GM18508 (cell line): ENCODE results near the gene HOXD10.

Experiments
- ATAC-seq: cut with Tn5 transposase; IDR thresholded peaks from one replicate; pipeline ENCODE4 v1.9.1; 2021; ENCODE audit warnings: moderate number of reproducible peaks; ENCODE audit not compliant: insufficient read depth, unreplicated experiment

The HOXD10 gene

GRCh38 chr2:176094349-176094748 lies 22.2 kb upstream of the HOXD10 start:
- no peak for ATAC-seq

- ATAC-seq: no peak
Measured at GRCh38 chr2:176095421-176095820, 21.2 kb upstream of the HOXD10 start.

DNA sequence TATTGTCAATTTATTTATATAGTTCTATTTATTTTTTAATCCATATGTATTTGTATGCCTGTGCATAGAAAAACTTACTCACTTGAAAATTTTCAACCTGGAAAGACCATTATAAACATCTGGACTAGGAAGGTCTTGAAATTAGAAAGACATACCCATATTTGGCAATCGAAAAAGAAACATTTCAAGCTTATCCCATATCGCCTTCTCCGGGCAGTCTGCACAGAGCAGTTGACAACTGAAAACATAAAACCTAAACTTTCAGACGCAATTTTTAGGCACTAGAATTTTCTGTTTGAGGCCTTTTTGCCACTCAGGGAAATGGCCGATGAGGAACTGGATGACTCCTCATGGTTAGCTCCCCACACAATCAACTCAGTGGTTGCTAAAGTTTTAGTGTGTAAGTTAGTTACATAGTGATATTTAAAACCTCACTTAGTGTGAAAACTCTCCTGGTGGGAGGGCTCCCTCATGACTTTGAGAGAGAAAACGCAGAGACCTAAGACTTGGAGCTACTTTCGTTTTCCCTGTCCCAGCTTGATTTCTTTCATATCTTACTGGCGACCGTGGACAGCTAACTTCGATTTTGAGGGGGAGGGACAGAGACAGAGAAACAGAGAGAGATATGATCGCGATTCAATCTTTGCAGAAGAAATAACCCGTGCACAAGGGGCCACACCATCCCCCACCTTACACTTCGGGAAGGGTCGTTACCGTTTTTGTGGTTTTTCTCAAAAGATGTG lies 20.2 kb upstream of the HOXD10 start:
- no peak for ATAC-seq

- ATAC-seq: peak; percentile 65
Measured at GRCh38 chr2:176096986-176097819, 19.4 kb upstream of the HOXD10 start.

DNA sequence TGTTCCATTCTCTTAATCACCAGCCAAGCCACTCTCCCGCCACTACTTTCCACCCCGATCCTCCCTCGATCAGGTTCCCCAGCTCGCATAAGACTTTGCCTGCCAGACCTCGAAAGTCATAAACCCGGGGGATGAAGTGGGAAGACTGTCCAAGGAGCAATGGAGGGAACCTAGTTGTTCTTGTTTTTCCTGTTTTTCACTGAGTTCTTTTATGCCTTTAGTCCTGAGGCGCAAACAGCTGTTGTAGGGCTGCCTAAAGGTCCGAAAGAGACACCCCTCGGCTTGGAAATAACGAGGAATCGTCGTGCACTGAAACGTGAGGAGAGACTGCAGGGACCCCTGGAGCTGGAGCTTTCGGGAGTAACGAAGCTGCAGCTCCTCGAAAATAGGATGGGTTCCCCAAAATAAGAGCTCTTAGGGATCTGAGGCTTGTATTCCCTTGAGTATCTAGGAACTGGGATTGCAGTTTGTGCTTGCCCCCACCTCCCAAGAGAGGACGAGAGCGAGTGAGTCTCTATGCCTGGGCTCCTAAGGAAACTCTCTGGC lies 18.7 kb upstream of the HOXD10 start:
- no peak for ATAC-seq

DNA sequence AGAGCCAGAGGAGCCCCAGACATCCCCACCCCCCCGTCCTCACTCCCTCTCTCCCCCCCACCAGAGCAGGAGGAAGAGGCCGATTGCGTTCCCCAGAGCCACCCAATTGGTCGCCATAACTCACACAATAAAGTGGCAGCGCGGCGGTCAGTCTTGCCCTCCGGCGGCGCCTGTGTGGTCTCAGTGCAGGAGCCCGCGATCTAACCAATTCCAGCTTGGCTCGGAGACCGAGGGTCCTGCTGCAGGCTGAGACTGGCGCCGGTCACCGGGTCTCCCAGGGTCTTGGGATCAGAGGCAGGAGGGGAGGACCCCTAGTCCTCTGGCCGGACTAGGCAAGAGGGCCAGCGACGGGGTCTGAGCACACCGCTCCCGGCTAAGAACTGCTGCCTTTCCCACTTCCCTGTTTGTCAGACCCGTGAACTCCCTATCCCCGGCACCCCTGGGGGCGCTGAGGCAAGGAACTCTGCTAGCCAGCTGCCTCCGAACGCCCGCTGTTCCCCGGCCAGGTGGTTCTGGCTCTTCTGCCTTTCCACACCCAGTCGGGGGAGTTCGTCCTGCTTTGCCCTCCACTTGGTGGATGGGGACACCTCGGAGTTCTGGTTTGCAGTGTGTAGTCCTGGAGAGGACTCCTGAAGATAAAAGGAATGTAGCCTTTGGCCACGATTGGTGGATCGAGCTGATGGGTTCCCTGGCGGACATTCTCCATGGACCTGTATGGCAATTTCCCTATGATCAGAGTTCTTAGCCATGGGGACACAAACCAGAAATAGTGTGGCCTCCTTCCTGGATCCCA lies 18.0 kb upstream of the HOXD10 start:
- ATAC-seq: no peak

- ATAC-seq: no peak
Measured at GRCh38 chr2:176099159-176099727, 17.3 kb upstream of the HOXD10 start.

DNA sequence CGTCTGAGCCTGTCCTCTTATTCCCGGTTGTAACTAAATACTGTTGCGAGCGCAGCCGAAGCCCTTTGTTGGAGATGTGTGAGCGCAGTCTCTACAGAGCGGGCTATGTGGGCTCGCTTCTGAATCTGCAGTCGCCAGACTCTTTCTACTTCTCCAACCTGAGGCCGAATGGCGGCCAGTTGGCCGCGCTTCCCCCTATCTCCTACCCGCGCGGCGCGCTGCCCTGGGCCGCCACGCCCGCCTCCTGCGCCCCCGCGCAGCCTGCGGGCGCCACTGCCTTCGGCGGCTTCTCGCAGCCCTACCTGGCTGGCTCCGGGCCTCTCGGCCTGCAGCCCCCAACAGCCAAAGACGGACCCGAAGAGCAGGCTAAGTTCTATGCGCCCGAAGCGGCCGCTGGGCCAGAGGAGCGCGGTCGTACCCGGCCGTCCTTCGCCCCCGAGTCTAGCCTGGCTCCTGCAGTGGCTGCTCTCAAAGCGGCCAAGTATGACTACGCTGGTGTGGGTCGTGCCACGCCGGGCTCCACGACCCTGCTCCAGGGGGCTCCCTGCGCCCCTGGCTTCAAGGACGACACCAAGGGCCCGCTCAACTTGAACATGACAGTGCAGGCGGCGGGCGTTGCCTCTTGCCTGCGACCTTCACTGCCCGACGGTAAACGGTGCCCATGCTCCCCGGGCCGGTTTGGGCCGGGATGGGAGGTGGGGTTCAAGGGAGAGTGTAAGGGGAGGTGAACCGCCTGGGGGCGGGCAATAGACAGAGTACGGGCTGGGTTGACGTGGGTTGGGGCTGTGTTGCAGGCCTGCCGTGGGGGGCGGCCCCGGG lies 16.6 kb upstream of the HOXD10 start, which contains the start of gene HOXD12:
HOXD12 (plus strand) TSS at position 68 of the 819 bp plus-strand sequence; CDS start at position 75, 7 bp downstream.
- no peak for ATAC-seq

DNA sequence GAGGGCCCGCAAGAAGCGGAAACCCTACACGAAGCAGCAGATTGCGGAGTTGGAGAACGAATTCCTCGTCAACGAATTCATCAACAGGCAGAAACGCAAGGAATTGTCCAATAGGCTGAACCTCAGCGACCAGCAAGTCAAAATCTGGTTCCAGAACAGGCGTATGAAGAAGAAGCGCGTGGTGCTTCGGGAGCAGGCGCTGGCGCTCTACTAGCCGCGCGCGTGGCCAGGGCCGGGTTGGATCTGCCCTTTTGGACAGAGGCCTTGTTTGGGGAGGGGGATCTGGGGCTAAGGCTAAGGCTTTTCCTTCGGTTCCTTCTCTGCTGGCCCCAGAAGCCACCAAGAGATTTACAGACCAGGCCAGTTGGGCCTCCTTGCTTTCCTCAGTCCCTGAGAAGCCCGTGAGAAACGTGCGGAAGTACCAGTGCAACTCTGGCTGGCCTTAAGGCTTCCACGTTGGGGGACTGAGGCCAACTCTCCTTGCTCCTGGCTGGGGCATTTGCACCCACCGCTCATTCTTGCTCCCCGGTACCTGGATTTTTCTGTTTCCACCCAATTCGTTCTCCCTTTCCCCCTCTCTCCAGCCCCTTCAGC lies 15.9 kb upstream of the HOXD10 start:
- no peak for ATAC-seq

DNA sequence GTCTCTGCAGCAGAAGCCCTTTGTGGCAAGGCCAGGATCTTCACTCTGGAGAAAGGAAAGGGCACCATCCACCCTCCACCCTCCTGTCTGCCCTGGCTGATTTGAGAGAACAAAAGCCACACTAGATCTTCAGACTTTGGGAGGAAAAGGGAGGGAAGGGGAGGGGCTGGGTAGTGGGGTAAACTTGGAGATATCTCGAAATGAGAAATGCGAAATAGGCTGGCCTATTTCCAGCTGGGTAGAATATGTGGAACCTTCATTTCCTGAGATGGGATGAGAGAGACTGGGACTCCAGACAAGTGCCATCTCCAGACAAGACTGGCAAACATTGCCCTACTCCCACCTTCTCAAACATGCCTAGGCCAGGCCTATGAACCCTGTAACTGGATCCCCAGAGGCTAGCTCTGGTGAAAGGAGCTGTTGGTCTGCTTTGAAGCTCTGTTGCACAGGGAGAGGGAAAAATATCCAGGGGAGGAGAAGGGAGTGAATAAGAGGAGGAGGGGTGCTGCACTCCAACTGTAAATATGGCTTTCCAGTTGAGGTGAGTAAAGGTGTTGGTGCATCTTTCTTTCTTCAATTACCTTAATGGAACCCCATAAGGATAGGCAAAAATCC lies 15.3 kb upstream of the HOXD10 start:
- no peak for ATAC-seq

- no peak for ATAC-seq
Measured at GRCh38 chr2:176101842-176102241, 14.7 kb upstream of the HOXD10 start.

DNA sequence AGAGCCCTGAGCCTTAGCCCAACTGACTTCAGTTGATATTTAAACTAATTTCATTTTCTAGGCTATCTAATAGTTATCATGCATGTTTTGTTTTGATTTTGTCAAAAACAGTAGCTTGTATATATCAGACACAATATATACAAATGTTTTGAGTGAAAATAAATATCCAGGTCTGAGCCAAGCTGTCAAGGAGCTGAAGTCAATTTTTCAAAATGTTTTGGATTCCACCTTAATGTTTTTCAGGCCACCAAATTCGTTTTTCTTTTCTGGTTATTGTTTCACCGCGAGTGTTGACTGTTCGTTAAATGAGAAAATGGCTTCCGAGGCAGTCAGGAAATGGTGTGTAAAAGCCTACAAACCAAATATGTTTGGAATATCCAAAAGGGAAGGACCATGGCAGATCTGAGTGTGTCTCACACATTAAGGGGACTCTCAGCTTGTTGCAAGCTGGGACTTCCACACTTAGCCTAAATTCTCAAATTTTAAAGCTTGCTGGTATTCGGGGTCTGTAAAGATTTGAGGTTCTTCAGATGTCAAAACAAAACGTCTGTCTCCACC lies 14.2 kb upstream of the HOXD10 start:
- no peak for ATAC-seq

DNA sequence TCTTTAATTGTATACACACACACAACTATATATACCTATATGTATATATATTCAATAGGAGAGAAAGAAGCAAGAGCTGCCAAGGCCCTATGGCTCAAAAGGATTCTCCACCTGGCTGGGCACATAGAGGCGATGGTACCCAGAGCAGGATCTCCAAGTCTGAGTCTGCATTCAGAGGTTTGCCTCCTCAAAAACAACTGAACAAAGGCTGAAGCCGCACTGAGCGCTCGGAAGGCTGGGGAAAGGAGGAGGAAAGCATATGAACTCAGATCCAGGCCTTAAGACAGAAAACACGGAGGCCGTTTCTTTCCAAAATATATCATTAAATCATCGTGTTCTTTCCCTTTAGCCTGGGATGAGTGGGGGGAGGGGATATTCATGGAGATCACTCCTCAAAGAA lies 13.4 kb upstream of the HOXD10 start:
- no peak for ATAC-seq

DNA sequence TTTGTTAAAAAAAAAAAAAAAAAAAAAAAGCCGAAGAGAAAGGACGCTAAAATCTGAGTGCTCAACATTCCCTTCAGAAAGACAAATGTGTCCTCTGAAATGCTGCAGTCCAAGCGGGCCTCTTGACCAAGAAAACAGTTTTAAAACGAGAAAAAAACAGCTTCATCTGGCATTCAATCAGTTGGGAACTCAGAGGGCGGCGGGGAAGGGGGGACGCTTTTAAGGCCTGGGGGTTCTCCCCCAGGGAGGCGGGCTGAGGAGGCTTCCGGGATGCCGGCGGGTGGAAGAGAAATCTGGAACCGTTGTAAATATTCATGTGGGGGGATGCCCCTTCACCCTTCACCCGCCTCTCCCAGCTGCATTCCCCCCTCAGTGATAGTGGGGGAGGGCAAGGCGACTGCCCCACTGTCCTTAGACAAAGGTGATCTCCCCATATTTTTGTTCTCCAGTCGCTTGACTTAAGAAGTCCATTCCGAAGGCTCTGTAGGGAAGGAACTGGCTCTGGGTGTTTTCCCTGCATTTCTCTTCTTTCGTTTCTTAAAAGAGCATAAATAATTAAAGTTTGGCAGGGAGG lies 12.7 kb upstream of the HOXD10 start:
- ATAC-seq: no peak

- no peak for ATAC-seq
Measured at GRCh38 chr2:176104316-176105077, 12.1 kb upstream of the HOXD10 start.

DNA sequence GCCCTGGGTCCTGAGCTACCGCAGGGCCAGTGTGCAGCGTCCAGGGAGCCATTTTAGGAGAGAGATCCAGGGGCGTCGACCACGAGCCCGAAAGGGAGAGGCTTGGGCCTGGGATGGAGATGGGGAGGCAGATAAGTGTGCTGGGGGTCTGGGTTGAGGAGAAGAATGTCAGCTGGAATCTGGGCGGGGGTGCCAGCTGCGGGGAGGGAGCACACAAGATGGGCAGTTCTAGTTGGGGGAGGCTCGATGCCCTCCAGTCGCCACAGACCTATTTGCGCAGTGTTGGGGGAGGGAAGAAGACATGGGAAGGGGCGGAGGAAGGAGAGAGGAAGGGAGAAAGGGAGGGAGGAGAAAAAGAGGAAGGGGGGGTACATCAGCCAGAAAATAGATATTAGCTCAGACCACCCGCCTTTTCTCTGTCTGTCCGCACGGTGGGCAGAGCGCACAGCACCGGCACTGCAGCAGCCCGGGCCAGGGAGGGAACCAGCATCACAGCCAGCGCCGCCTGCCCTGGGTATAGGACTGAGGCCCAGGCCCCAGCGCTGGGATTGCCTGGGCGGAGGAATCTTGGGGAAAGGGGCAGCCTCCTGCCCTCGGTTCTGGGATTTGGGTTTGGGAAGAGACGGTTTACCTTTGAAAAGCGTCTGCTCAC lies 11.4 kb upstream of the HOXD10 start:
- no peak for ATAC-seq
